B cell (primary cell): Measurements from ENCODE around the gene CBX3. TPM values are rescaled to one million over a fixed set of nuclear protein-coding genes. Genes with fewer than 3 reads are reported as not detected.
A peak's percentile ranks its signal among the peaks of the same experiment; 100 is the strongest.

ENCODE experiments used
- ATAC-seq: fragments of 200-7000 bp; cut with Tn5 transposase; one replicate; pipeline ENCODE4 v1.10.0; 2021; ENCODE audit warnings: low read depth, mild to moderate bottlenecking, moderate number of reproducible peaks, moderate library complexity
- CTCF ChIA-PET: fragments of 350-600 bp; sonication (Branson Sonifier 250); formaldehyde crosslinking; loops from one replicate; lab custom pipeline; 2021; ENCODE audit warnings: antibody characterized with exemption, inconsistent platforms; lab: Charles Lee
- POLR2A ChIA-PET: fragments of 350-600 bp; sonication (Branson Sonifier 250); formaldehyde crosslinking; loops from one replicate; lab custom pipeline; 2021; ENCODE audit warnings: antibody characterized with exemption; lab: Charles Lee
- DNase-seq: peaks from one replicate; pipeline ENCODE4 v3.0.0; 2013
- H2AFZ ChIP-seq: 2 replicates; pipeline ENCODE4 v1.6.1; 2012; ENCODE audit warnings: mild to moderate bottlenecking, low read depth, low read length; ENCODE audit not compliant: insufficient read depth, poor library complexity, severe bottlenecking
- H3K27ac ChIP-seq, 2 donors: 1 replicate in 1 of 2; 2 replicates in 1 of 2; pipeline ENCODE4 v1.5.1; 2012 to 2013; ENCODE audit warnings: low read length in 2 of 2, mild to moderate bottlenecking in 2 of 2, moderate library complexity in 1 of 2
- H3K27me3 ChIP-seq, 4 experiments: fragments of 200-600 bp in 1 of 4; sonication (generic) in 1 of 4; replicated peaks in 1 of 4; 1 replicate in 2 of 4; 2 replicates in 2 of 4; pipeline versions ENCODE4 v1.6.1 to v1.7.0; 2013 to 2016; ENCODE audit warnings: low read length in 3 of 4, mild to moderate bottlenecking in 2 of 4, mixed read lengths in 1 of 4, moderate library complexity in 1 of 4; ENCODE audit not compliant: insufficient read depth in 4 of 4, control insufficient read depth in 3 of 4; ENCODE audit errors: control extremely low read depth in 1 of 4
- H3K36me3 ChIP-seq, 2 experiments: replicated peaks in 1 of 2; 1 replicate in 1 of 2; 2 replicates in 1 of 2; pipeline versions ENCODE4 v1.6.1 to v1.7.1; 2013; ENCODE audit warnings: low read length in 1 of 2; ENCODE audit not compliant: insufficient read depth in 2 of 2, control insufficient read depth in 1 of 2; ENCODE audit errors: control extremely low read depth in 1 of 2, extremely low read depth in 1 of 2
- H3K4me1 ChIP-seq, 2 donors: fragments of 200-600 bp in 1 of 2; sonication (generic) in 1 of 2; 1 replicate in 1 of 2; 2 replicates in 1 of 2; pipeline versions ENCODE4 v1.5.1 to v1.6.1; 2013 to 2017; ENCODE audit warnings: low read length in 2 of 2; ENCODE audit not compliant: control insufficient read depth in 2 of 2, insufficient read depth in 2 of 2
- H3K4me2 ChIP-seq: replicated peaks from 2 replicates; pipeline ENCODE3; 2012; ENCODE audit warnings: mild to moderate bottlenecking, low read depth, low read length; ENCODE audit not compliant: poor library complexity, severe bottlenecking
- H3K4me3 ChIP-seq, 5 experiments: fragments of 200-600 bp in 1 of 5; sonication (generic) in 1 of 5; 1 replicate in 3 of 5; 2 replicates in 2 of 5; pipeline versions ENCODE4 v1.5.1 to v1.7.0; 2011 to 2016; ENCODE audit warnings: low read length in 4 of 5, mild to moderate bottlenecking in 4 of 5, low read depth in 2 of 5, control low read depth in 1 of 5, moderate library complexity in 1 of 5; ENCODE audit not compliant: insufficient read depth in 1 of 5; ENCODE audit errors: control extremely low read depth in 1 of 5, extremely low read depth in 1 of 5
- H3K79me2 ChIP-seq: fragments of 200-600 bp; sonication (generic); one replicate; pipeline ENCODE4 v1.6.0; 2016; ENCODE audit warnings: low read length; ENCODE audit not compliant: control insufficient read depth, insufficient read depth
- H3K9ac ChIP-seq: fragments of 200-600 bp; sonication (generic); 2 replicates; pipeline ENCODE4 v1.6.1; 2017; ENCODE audit warnings: mild to moderate bottlenecking, low read length, moderate library complexity
- H3K9me3 ChIP-seq, 3 donors: one replicate each; pipeline versions ENCODE4 v1.6.1 to v1.7.1; 2013; ENCODE audit warnings: low read length in 2 of 3; ENCODE audit not compliant: control insufficient read depth in 2 of 3, insufficient read depth in 1 of 3; ENCODE audit errors: control extremely low read depth in 1 of 3
- H4K20me1 ChIP-seq: 2 replicates; pipeline ENCODE4 v1.6.0; 2012; ENCODE audit warnings: mild to moderate bottlenecking, low read length; ENCODE audit not compliant: insufficient read depth, control insufficient read depth, poor library complexity, severe bottlenecking
- H3K27ac Mint-ChIP-seq: one replicate; pipeline ENCODE4 v1.8.0; 2021; ENCODE audit warnings: mixed read lengths
- H3K27me3 Mint-ChIP-seq: one replicate; pipeline ENCODE4 v1.8.0; 2021; ENCODE audit warnings: mixed read lengths
- H3K4me1 Mint-ChIP-seq: one replicate; pipeline ENCODE4 v1.8.0; 2021; ENCODE audit warnings: mixed read lengths
- H3K4me3 Mint-ChIP-seq: one replicate; pipeline ENCODE4 v1.8.0; 2021; ENCODE audit warnings: mixed read lengths
- H3K9me3 Mint-ChIP-seq: one replicate; pipeline ENCODE4 v1.8.0; 2022; ENCODE audit warnings: mixed read lengths; ENCODE audit not compliant: insufficient read depth
- EZH2 ChIP-seq: IDR thresholded peaks from 2 replicates; pipeline ENCODE4 v1.6.1; 2012; ENCODE audit warnings: borderline replicate concordance, low read depth, mild to moderate bottlenecking, moderate library complexity, low read length; ENCODE audit not compliant: insufficient read depth, poor library complexity, severe bottlenecking
- whole genome bisulfite sequencing: methylation state at CpG from one replicate; pipeline ENCODE4 v1.1.5; 2013; ENCODE audit warnings: missing lambda C conversion rate; ENCODE audit not compliant: insufficient coverage; 5-methylcytosine and 5-hydroxymethylcytosine counted together
- intact Hi-C: fragments of 100-400 bp; cut with micrococcal nuclease; formaldehyde crosslinking; loops from one replicate; pipeline ENCODE4 v1.10.0; 2022
- polyA plus RNA-seq: library from polyadenylated mRNA; depleted of rRNA; stranded (reverse); fragments of >200 nt; gene quantifications from 2 replicates; pipeline ENCODE4 v1.2.3, GENCODE V29; 2012
- total RNA-seq, 2 donors: library from RNA; stranded (reverse); fragments of 120-200 nt in 1 of 2; gene quantifications; 1 replicate in 1 of 2; 2 replicates in 1 of 2; pipeline versions ENCODE4 v1.2.3 to v1.2.4, GENCODE V29; 2013 to 2022
- TF ChIP-seq, protein P1 (sequence below): fragments of 200-600 bp; IDR thresholded peaks from one replicate; pipeline ENCODE4 v1.8.0; 2022; ENCODE audit warnings: antibody characterized with exemption, mild to moderate bottlenecking

The CBX3 gene
- total and polyA plus RNA-seq, 2 donors (not counting 1 experiment from before 2014, with no cell fraction given), result 43.9 to 126 TPM

DNA sequence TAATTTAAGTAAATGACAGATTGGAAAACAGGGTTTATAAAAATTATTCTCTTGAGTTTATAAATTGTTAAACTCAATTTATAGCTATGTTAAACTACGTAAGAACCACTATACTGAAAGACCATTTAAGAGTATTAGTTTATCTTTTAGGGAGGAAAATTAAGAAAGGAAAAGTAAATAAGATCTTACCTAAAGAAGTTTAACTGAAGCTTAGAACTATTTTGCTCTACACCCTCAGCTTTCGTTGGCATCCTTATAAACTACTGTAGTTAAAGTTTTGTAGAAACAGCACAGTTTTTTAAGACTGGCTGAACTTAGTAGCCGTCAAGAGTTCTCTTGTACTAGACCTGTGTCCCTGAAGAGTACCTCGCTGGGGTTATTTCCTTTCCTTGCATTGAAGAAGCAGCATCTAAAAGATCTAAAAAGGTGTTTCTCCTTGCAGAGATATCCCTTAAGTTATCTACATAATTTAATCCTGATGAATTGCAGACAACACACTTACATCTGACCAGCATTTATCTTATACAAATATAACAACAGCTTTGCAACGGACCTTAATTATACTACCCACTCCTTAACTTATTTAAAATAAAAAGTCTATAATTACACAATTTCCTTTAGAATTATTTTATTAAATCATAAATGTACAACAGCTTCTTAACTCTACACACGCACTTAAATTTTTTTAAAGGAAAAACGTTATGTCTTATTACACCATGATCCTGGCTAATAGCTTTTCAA is 10.1 kb upstream of the CBX3 start:
- Histone ChIP-seq H3K9ac (no peak overlapping the region), H3K27ac (no peak overlapping the region), H2AFZ (no peak overlapping the region), H3K4me3 (no peak overlapping the region), H3K9me3 (no peaks in the 10 kb centered on the region), H3K4me1 (peaks cover 47 to 51% of the 10 kb centered on the region in 2 donors), H3K4me2 (peak overlapping the region; percentile 45), H3K27me3 (no peaks in the 10 kb centered on the region), H4K20me1 (peaks cover 86% of the 10 kb centered on the region), H3K36me3 (peaks cover 4 to 80% of the 10 kb centered on the region in 2 experiments), H3K79me2 (peaks cover 59% of the 10 kb centered on the region)
- peak overlapping the region; percentile 55 for H3K27ac Mint-ChIP-seq
- no peak for DNase-seq
- ChIA-PET CTCF (interaction anchor here (0.7 to 5.1 kb wide), 11 partner anchors 13 to 298 kb away, joined by 3 to 50 read pairs (median 5); partner anchors contain the start of gene NFE2L3), POLR2A (interaction anchor here (0.7 to 1.5 kb wide), 2 partner anchors 11 to 80 kb away, joined by 3 to 4 read pairs; no protein-coding TSS in a partner anchor)
- no peaks in the 10 kb centered on the region for H3K27me3 Mint-ChIP-seq
- H3K9me3 Mint-ChIP-seq, result no peaks in the 10 kb centered on the region
- H3K4me1 Mint-ChIP-seq, result peaks cover 89% of the 10 kb centered on the region
- H3K4me3 Mint-ChIP-seq, result no peak overlapping the region
- WGBS, result no CpG with 5 or more reads among the region's 7 CpGs
- intact Hi-C loops, result loop anchor here (10.0 kb wide), 1 partner anchor 973 kb away; the partner anchor contains the start of gene HOXA9
- TF ChIP-seq, protein P1, sequence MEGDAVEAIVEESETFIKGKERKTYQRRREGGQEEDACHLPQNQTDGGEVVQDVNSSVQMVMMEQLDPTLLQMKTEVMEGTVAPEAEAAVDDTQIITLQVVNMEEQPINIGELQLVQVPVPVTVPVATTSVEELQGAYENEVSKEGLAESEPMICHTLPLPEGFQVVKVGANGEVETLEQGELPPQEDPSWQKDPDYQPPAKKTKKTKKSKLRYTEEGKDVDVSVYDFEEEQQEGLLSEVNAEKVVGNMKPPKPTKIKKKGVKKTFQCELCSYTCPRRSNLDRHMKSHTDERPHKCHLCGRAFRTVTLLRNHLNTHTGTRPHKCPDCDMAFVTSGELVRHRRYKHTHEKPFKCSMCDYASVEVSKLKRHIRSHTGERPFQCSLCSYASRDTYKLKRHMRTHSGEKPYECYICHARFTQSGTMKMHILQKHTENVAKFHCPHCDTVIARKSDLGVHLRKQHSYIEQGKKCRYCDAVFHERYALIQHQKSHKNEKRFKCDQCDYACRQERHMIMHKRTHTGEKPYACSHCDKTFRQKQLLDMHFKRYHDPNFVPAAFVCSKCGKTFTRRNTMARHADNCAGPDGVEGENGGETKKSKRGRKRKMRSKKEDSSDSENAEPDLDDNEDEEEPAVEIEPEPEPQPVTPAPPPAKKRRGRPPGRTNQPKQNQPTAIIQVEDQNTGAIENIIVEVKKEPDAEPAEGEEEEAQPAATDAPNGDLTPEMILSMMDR, result no peak
- TF ChIP-seq EZH2, result no peak
- no peak for ATAC-seq
